A673 (cell line): ENCODE measurements around the gene MAML3. TPM values are rescaled to one million over a fixed set of nuclear protein-coding genes. Genes with fewer than 3 reads are reported as not detected.

Source experiments
- BruUV-seq: library from RNA; stranded (reverse); fragments of 400-500 nt; replicated peaks from 2 replicates; lab custom pipeline; 2021; lab: Mats Ljungman, UMichigan
- CTCF ChIA-PET: fragments of 300-600 bp; sonication (Branson Sonifier 250); formaldehyde crosslinking; loops from one replicate; lab custom pipeline; 2022; ENCODE audit warnings: antibody characterized with exemption; lab: Charles Lee
- POLR2A ChIA-PET: fragments of 300-600 bp; sonication (Branson Sonifier 250); formaldehyde crosslinking; loops from one replicate; lab custom pipeline; 2022; ENCODE audit warnings: antibody characterized with exemption; ENCODE audit not compliant: low non-redundant PET; lab: Charles Lee
- DNase-seq: peaks from one replicate; pipeline ENCODE4 v3.0.0-alpha.2; 2015; ENCODE audit warnings: low spot score
- H3K27ac ChIP-seq: fragments of 200-600 bp; sonication (generic); 2 replicates; pipeline ENCODE4 v1.5.1; 2016; ENCODE audit warnings: mixed run types, low read depth, mild to moderate bottlenecking, mixed read lengths, antibody characterized with exemption, low read length; ENCODE audit not compliant: poor library complexity, severe bottlenecking
- H3K27me3 ChIP-seq: fragments of 200-600 bp; sonication (generic); replicated peaks from 2 replicates; pipeline ENCODE4 v1.6.1; 2017; ENCODE audit warnings: mixed run types, low read depth, mild to moderate bottlenecking, mixed read lengths, antibody characterized with exemption, low read length; ENCODE audit not compliant: insufficient read depth, poor library complexity
- H3K36me3 ChIP-seq: fragments of 200-600 bp; sonication (generic); 2 replicates; pipeline ENCODE4 v1.6.1; 2016; ENCODE audit warnings: mixed run types, mild to moderate bottlenecking, mixed read lengths, antibody characterized with exemption, low read length; ENCODE audit not compliant: insufficient read depth, poor library complexity, severe bottlenecking
- H3K4me1 ChIP-seq: fragments of 200-600 bp; sonication (generic); 2 replicates; pipeline ENCODE4 v1.6.1; 2017; ENCODE audit warnings: mixed run types, mild to moderate bottlenecking, mixed read lengths, antibody characterized with exemption, low read length; ENCODE audit not compliant: insufficient read depth, poor library complexity, severe bottlenecking
- H3K4me3 ChIP-seq: fragments of 200-600 bp; sonication (generic); 2 replicates; pipeline ENCODE4 v1.5.1; 2016; ENCODE audit warnings: low read depth, mixed run types, mild to moderate bottlenecking, mixed read lengths, low read length; ENCODE audit not compliant: poor library complexity, severe bottlenecking
- H3K9me3 ChIP-seq: fragments of 200-600 bp; sonication (generic); 2 replicates; pipeline ENCODE4 v1.6.1; 2016; ENCODE audit warnings: mixed run types, low read depth, mild to moderate bottlenecking, mixed read lengths, antibody characterized with exemption, low read length; ENCODE audit not compliant: poor library complexity, severe bottlenecking
- EZH2 ChIP-seq: fragments of 200-600 bp; sonication (generic); IDR thresholded peaks from 2 replicates; pipeline ENCODE4 v1.6.1; 2017; ENCODE audit warnings: borderline replicate concordance, low read depth, mild to moderate bottlenecking, mixed read lengths, antibody characterized with exemption, low read length; ENCODE audit not compliant: poor library complexity, severe bottlenecking
- intact Hi-C: fragments of 100-400 bp; cut with micrococcal nuclease; formaldehyde crosslinking; loops from one replicate; pipeline ENCODE4 v1.10.0; 2022; ENCODE audit not compliant: unreplicated experiment
- total RNA-seq: library from RNA; stranded (reverse); gene quantifications from 2 replicates; pipeline ENCODE4 v1.2.3, GENCODE V29; 2021
- TF ChIP-seq, protein P1 (sequence below): fragments of 300-800, 200-600 bp; sonication (generic); conservative IDR thresholded peaks from 2 replicates; pipeline ENCODE4 v1.5.1; 2017; ENCODE audit warnings: low read depth, mild to moderate bottlenecking, antibody characterized with exemption, low read length, moderate library complexity, mixed read lengths

Gene MAML3
- total RNA-seq, 1 experiment from 2014 or later = 3.7 TPM

DNA sequence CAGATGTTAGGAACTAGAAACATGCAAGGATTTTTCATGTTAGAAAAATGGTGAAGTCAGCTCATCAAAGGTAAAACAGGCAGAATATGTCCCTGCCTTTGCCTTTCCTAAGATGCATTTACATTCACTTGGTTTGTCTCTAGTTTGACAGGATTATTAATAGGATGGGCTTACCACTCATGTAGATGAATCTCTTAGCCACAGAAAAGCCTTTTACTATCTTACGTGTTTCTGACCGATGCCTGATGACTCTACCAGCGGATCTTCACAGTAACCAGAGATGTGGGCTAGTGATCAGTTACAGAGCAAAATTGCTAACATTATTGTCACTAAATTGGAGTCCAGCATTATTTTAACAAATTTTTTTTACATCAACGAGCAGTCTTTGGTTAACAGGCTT, 187.6 kb downstream of the MAML3 start:
- no peak for DNase-seq
- H3K27me3 ChIP-seq = no peaks in the 10 kb centered on the region
- H3K4me1 ChIP-seq = no peaks in the 10 kb centered on the region
- ChIA-PET CTCF (no interaction called here), POLR2A (no interaction called here)
- intact Hi-C loops = no loop called here
- no peak overlapping the region for H3K27ac ChIP-seq
- H3K36me3 ChIP-seq = no peaks in the 10 kb centered on the region
- no peak overlapping the region for H3K4me3 ChIP-seq
- no TSS peak for BruUV-seq
- H3K9me3 ChIP-seq = no peaks in the 10 kb centered on the region
- TF ChIP-seq, protein P1, sequence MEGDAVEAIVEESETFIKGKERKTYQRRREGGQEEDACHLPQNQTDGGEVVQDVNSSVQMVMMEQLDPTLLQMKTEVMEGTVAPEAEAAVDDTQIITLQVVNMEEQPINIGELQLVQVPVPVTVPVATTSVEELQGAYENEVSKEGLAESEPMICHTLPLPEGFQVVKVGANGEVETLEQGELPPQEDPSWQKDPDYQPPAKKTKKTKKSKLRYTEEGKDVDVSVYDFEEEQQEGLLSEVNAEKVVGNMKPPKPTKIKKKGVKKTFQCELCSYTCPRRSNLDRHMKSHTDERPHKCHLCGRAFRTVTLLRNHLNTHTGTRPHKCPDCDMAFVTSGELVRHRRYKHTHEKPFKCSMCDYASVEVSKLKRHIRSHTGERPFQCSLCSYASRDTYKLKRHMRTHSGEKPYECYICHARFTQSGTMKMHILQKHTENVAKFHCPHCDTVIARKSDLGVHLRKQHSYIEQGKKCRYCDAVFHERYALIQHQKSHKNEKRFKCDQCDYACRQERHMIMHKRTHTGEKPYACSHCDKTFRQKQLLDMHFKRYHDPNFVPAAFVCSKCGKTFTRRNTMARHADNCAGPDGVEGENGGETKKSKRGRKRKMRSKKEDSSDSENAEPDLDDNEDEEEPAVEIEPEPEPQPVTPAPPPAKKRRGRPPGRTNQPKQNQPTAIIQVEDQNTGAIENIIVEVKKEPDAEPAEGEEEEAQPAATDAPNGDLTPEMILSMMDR = no peak
- no peak for TF ChIP-seq EZH2

GRCh38 chr4:139965789-139966188, 188.2 kb downstream of the MAML3 start:
- Histone ChIP-seq H3K36me3 (no peaks in the 10 kb centered on the region), H3K9me3 (no peaks in the 10 kb centered on the region), H3K27ac (no peak overlapping the region), H3K4me1 (no peaks in the 10 kb centered on the region), H3K27me3 (no peaks in the 10 kb centered on the region), H3K4me3 (no peak overlapping the region)
- DNase-seq = no peak
- BruUV-seq = no TSS peak
- intact Hi-C loops = no loop called here
- ChIA-PET CTCF (no interaction called here), POLR2A (interaction anchor here (0.6 kb wide), 1 partner anchor 60 kb away, joined by 5 read pairs; no protein-coding TSS in a partner anchor)
- TF ChIP-seq EZH2 = no peak
- TF ChIP-seq, protein P1 = no peak

DNA sequence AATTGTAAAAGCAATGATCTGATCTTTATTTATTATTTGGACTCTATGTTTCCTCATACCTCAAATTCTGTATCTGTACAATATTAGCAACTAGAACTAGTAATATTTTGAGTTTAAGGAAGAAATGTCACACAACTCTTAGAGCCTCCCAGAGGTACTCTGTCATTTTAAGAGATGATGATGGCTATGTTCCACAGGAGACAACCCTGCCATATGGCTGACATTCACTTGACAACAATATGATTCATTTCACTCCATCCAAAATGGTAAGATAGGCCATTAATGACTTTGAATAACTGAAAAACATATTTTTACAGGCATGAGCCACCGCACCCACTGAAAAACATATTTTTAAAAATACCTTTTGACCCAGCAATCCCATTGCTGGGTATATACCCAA, 190.3 kb downstream of the MAML3 start:
- CTCF ChIA-PET = interaction anchor here (0.6 kb wide), 1 partner anchor 40 kb away, joined by 4 read pairs; no protein-coding TSS in a partner anchor

More for the DNA sequence above, 190.3 kb downstream of the MAML3 start:
- DNase-seq = no peak
- Histone ChIP-seq H3K27ac (no peak overlapping the region), H3K9me3 (no peaks in the 10 kb centered on the region), H3K4me3 (no peak overlapping the region), H3K36me3 (no peaks in the 10 kb centered on the region), H3K4me1 (no peaks in the 10 kb centered on the region), H3K27me3 (no peaks in the 10 kb centered on the region)
- POLR2A ChIA-PET = no interaction called here
- intact Hi-C loops = no loop called here
- no TSS peak for BruUV-seq
- TF ChIP-seq, protein P1 = no peak
- no peak for TF ChIP-seq EZH2
